K562 (cell line): ENCODE results near the gene USP32. TPM values are rescaled to one million over a fixed set of nuclear protein-coding genes. Genes with fewer than 3 reads are reported as not detected.
A peak's percentile ranks its signal among the peaks of the same experiment; 100 is the strongest.

Source experiments
- ARNT ChIP-seq, 2 experiments: fragments of 450-650 bp; IDR thresholded peaks; 2 replicates each; pipeline ENCODE4 v1.6.1; 2016; ENCODE audit warnings: mild to moderate bottlenecking in 1 of 2
- CBFA2T2 ChIP-seq: fragments of 450-650 bp; conservative IDR thresholded peaks from 2 replicates; pipeline ENCODE4 v1.6.1; 2017; ENCODE audit warnings: mild to moderate bottlenecking
- HDAC1 ChIP-seq, 2 experiments: fragments of 450-650 bp; IDR thresholded peaks; 2 replicates each; pipeline ENCODE4 v1.6.1; 2016 to 2017; ENCODE audit warnings: inconsistent platforms in 1 of 2, mild to moderate bottlenecking in 1 of 2, moderate library complexity in 1 of 2
- HDAC2 ChIP-seq: fragments of 450-650 bp; IDR thresholded peaks from 2 replicates; pipeline ENCODE4 v1.6.1; 2016; ENCODE audit warnings: mild to moderate bottlenecking
- MCM2 ChIP-seq: fragments of 450-650 bp; IDR thresholded peaks from 2 replicates; pipeline ENCODE4 v1.6.1; 2017; ENCODE audit warnings: low read depth, mild to moderate bottlenecking
- NFATC3 ChIP-seq: fragments of 450-650 bp; IDR thresholded peaks from 2 replicates; pipeline ENCODE4 v1.6.1; 2017; ENCODE audit warnings: mild to moderate bottlenecking
- STAG1 ChIP-seq: sonication (generic); formaldehyde crosslinking; IDR thresholded peaks from 2 replicates; pipeline ENCODE4 v1.5.0; 2020; ENCODE audit warnings: missing genetic modification reagents, borderline replicate concordance
- ZNF217 ChIP-seq: sonication (generic); formaldehyde crosslinking; IDR thresholded peaks from 2 replicates; pipeline ENCODE4 v1.8.0; 2022; ENCODE audit warnings: mild to moderate bottlenecking, missing genetic modification reagents
- ZNF584 ChIP-seq: fragments of 200-800 bp; sonication (Bioruptor generic); IDR thresholded peaks from 2 replicates; pipeline ENCODE4 v1.6.1; 2016; ENCODE audit warnings: low read depth, mild to moderate bottlenecking, missing genetic modification characterization, missing compliant biosample characterization
- polyA plus RNA-seq, 8 experiments: library from polyadenylated mRNA; depleted of rRNA in 4 of 8; stranded (reverse) in 5 of 8; unstranded in 3 of 8; fragments of >200 nt; fragmentation: Nextera tagmentation in 2 of 8; fragmentation: Illumina TruSeq in 1 of 8; extraction: Ambion mirVana in 2 of 8; extraction: Trizol in 1 of 8; gene quantifications; 2 replicates each; pipeline versions ENCODE4 v1.2.1 to v1.2.3, GENCODE V29; 2011 to 2014; ENCODE audit warnings: inconsistent platforms in 1 of 8, missing spikeins in 1 of 8
- total RNA-seq, 7 experiments: library from RNA; depleted of rRNA in 6 of 7; stranded (reverse); fragments of >200 nt in 6 of 7; fragmentation: Illumina TruSeq in 2 of 7; extraction: Trizol in 2 of 7; gene quantifications; 2 replicates each; pipeline versions ENCODE4 v1.2.1 to v1.2.3, GENCODE V29; 2011 to 2021; ENCODE audit warnings: low replicate concordance in 1 of 7
- TF ChIP-seq, protein P1 (sequence below): fragments of 450-650 bp; IDR thresholded peaks from 2 replicates; pipeline ENCODE4 v1.6.1; 2016; ENCODE audit warnings: mild to moderate bottlenecking, moderate library complexity
- TF ChIP-seq, protein P2 (sequence below): fragments of 250-450 bp; sonication (Bioruptor Pico); IDR thresholded peaks from 2 replicates; pipeline ENCODE4 v1.9.0; 2021; ENCODE audit warnings: mild to moderate bottlenecking, inconsistent platforms
- TF ChIP-seq, protein P3 (sequence below): sonication (generic); formaldehyde crosslinking; IDR thresholded peaks from 2 replicates; pipeline ENCODE4 v1.5.0; 2020; ENCODE audit warnings: missing genetic modification reagents
- TF ChIP-seq, protein P4 (sequence below): sonication (generic); formaldehyde crosslinking; IDR thresholded peaks from 2 replicates; pipeline ENCODE4 v1.9.0; 2022; ENCODE audit warnings: mild to moderate bottlenecking, missing genetic modification reagents

Gene USP32
- total and polyA plus RNA-seq, 9 of the 15 experiments (the other 6 are each of a cell fraction or from before 2014, with no cell fraction given), result 18.0 to 69.3 (median 47.1) TPM

DNA sequence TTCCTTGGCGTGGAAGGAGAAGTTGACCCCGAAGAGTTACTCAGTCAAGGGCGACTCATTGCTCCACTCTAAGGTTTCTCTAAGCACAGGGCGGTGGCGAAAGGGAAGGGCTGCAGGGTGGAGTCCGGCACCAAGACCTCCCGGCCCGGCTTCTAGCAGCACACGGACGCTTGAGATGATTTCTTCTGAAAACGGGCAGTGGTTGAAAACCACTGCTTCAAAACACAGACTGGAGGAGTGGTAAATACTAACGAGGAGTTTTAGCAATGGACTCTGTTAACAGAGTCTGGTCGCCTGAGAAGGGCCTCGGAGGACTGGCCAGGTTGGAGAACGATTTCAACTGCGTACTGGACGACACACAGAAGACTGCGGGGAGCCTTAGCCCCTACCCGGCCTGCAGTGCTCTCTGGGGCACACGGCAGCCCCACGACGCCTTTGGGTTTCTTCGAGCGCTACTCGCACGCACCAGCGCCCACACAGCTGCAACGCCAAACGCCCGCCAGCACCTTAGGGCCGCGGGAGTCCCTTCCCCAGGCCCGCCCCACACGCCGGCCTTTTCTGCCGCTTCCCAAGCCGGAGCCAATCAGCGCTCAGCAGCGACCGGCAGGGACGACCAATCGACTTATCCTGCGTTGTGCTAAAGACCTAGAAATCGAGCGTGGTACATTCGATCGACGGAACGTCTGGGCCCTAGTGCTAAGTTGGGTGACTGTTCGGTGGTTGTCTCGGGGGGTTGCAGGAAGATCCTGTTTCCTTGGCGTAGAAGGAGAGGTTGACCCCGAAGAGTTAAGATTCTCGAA, 256.6 kb downstream of the USP32 start (continued):
- TF ChIP-seq, protein P1, sequence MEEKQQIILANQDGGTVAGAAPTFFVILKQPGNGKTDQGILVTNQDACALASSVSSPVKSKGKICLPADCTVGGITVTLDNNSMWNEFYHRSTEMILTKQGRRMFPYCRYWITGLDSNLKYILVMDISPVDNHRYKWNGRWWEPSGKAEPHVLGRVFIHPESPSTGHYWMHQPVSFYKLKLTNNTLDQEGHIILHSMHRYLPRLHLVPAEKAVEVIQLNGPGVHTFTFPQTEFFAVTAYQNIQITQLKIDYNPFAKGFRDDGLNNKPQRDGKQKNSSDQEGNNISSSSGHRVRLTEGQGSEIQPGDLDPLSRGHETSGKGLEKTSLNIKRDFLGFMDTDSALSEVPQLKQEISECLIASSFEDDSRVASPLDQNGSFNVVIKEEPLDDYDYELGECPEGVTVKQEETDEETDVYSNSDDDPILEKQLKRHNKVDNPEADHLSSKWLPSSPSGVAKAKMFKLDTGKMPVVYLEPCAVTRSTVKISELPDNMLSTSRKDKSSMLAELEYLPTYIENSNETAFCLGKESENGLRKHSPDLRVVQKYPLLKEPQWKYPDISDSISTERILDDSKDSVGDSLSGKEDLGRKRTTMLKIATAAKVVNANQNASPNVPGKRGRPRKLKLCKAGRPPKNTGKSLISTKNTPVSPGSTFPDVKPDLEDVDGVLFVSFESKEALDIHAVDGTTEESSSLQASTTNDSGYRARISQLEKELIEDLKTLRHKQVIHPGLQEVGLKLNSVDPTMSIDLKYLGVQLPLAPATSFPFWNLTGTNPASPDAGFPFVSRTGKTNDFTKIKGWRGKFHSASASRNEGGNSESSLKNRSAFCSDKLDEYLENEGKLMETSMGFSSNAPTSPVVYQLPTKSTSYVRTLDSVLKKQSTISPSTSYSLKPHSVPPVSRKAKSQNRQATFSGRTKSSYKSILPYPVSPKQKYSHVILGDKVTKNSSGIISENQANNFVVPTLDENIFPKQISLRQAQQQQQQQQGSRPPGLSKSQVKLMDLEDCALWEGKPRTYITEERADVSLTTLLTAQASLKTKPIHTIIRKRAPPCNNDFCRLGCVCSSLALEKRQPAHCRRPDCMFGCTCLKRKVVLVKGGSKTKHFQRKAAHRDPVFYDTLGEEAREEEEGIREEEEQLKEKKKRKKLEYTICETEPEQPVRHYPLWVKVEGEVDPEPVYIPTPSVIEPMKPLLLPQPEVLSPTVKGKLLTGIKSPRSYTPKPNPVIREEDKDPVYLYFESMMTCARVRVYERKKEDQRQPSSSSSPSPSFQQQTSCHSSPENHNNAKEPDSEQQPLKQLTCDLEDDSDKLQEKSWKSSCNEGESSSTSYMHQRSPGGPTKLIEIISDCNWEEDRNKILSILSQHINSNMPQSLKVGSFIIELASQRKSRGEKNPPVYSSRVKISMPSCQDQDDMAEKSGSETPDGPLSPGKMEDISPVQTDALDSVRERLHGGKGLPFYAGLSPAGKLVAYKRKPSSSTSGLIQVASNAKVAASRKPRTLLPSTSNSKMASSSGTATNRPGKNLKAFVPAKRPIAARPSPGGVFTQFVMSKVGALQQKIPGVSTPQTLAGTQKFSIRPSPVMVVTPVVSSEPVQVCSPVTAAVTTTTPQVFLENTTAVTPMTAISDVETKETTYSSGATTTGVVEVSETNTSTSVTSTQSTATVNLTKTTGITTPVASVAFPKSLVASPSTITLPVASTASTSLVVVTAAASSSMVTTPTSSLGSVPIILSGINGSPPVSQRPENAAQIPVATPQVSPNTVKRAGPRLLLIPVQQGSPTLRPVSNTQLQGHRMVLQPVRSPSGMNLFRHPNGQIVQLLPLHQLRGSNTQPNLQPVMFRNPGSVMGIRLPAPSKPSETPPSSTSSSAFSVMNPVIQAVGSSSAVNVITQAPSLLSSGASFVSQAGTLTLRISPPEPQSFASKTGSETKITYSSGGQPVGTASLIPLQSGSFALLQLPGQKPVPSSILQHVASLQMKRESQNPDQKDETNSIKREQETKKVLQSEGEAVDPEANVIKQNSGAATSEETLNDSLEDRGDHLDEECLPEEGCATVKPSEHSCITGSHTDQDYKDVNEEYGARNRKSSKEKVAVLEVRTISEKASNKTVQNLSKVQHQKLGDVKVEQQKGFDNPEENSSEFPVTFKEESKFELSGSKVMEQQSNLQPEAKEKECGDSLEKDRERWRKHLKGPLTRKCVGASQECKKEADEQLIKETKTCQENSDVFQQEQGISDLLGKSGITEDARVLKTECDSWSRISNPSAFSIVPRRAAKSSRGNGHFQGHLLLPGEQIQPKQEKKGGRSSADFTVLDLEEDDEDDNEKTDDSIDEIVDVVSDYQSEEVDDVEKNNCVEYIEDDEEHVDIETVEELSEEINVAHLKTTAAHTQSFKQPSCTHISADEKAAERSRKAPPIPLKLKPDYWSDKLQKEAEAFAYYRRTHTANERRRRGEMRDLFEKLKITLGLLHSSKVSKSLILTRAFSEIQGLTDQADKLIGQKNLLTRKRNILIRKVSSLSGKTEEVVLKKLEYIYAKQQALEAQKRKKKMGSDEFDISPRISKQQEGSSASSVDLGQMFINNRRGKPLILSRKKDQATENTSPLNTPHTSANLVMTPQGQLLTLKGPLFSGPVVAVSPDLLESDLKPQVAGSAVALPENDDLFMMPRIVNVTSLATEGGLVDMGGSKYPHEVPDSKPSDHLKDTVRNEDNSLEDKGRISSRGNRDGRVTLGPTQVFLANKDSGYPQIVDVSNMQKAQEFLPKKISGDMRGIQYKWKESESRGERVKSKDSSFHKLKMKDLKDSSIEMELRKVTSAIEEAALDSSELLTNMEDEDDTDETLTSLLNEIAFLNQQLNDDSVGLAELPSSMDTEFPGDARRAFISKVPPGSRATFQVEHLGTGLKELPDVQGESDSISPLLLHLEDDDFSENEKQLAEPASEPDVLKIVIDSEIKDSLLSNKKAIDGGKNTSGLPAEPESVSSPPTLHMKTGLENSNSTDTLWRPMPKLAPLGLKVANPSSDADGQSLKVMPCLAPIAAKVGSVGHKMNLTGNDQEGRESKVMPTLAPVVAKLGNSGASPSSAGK, result peak; percentile 94
- TF ChIP-seq ZNF584 (CRISPR knock-in tag) (no peak), ZNF217 (CRISPR knock-in tag) (no peak), ARNT (IDR thresholded peaks at IDR 0.05) (0 out of 4 replicates have a peak, but pooled peaks of 1 of the 2 experiments have one; percentile 21), CBFA2T2 (no peak), HDAC1 (IDR thresholded peaks at IDR 0.05) (peak in 1 of 2 experiments; percentile 66; a peak in 2 of 4 replicates), MCM2 (no peak), STAG1 (no peak), NFATC3 (no peak), HDAC2 (0 out of 2 replicates have a peak, but pooled peaks have one; percentile 12)
- TF ChIP-seq, protein P2, sequence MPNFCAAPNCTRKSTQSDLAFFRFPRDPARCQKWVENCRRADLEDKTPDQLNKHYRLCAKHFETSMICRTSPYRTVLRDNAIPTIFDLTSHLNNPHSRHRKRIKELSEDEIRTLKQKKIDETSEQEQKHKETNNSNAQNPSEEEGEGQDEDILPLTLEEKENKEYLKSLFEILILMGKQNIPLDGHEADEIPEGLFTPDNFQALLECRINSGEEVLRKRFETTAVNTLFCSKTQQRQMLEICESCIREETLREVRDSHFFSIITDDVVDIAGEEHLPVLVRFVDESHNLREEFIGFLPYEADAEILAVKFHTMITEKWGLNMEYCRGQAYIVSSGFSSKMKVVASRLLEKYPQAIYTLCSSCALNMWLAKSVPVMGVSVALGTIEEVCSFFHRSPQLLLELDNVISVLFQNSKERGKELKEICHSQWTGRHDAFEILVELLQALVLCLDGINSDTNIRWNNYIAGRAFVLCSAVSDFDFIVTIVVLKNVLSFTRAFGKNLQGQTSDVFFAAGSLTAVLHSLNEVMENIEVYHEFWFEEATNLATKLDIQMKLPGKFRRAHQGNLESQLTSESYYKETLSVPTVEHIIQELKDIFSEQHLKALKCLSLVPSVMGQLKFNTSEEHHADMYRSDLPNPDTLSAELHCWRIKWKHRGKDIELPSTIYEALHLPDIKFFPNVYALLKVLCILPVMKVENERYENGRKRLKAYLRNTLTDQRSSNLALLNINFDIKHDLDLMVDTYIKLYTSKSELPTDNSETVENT (CRISPR knock-in tag), result no peak; the same call in 1 of the 2 replicates
- TF ChIP-seq, protein P3, sequence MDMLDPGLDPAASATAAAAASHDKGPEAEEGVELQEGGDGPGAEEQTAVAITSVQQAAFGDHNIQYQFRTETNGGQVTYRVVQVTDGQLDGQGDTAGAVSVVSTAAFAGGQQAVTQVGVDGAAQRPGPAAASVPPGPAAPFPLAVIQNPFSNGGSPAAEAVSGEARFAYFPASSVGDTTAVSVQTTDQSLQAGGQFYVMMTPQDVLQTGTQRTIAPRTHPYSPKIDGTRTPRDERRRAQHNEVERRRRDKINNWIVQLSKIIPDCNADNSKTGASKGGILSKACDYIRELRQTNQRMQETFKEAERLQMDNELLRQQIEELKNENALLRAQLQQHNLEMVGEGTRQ (CRISPR knock-in tag), result no peak
- TF ChIP-seq, protein P4, sequence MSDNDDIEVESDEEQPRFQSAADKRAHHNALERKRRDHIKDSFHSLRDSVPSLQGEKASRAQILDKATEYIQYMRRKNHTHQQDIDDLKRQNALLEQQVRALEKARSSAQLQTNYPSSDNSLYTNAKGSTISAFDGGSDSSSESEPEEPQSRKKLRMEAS, result peak; percentile 78
